Measurements from ENCODE around the gene GHITM.

GHITM gene

DNA sequence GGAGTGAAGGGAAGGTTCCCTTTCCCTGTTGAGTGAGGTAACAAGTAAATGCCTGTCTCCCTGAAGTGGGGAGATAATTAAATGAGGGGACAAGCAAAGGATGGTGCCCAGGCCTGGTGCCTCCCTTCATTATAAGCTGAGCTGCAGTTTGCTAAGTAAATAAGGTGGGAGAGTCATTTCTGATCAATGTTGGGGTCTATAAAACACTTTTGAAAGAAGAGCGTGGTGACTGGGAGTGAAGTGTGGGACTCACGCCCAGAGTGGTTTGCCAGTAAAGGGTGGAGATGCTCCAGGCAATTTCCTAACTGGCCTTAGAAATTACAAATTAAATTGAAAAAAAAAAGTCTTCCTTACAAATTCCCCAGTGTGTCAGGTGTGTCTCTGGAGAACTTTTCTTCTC lies 24.7 kb downstream of the GHITM start:
- no peak for TF ChIP-seq SIN3A (IDR thresholded peaks at IDR 0.05; ENCODE audit: borderline replicate concordance, insufficient read depth, low read length)
- TF ChIP-seq, protein P1, sequence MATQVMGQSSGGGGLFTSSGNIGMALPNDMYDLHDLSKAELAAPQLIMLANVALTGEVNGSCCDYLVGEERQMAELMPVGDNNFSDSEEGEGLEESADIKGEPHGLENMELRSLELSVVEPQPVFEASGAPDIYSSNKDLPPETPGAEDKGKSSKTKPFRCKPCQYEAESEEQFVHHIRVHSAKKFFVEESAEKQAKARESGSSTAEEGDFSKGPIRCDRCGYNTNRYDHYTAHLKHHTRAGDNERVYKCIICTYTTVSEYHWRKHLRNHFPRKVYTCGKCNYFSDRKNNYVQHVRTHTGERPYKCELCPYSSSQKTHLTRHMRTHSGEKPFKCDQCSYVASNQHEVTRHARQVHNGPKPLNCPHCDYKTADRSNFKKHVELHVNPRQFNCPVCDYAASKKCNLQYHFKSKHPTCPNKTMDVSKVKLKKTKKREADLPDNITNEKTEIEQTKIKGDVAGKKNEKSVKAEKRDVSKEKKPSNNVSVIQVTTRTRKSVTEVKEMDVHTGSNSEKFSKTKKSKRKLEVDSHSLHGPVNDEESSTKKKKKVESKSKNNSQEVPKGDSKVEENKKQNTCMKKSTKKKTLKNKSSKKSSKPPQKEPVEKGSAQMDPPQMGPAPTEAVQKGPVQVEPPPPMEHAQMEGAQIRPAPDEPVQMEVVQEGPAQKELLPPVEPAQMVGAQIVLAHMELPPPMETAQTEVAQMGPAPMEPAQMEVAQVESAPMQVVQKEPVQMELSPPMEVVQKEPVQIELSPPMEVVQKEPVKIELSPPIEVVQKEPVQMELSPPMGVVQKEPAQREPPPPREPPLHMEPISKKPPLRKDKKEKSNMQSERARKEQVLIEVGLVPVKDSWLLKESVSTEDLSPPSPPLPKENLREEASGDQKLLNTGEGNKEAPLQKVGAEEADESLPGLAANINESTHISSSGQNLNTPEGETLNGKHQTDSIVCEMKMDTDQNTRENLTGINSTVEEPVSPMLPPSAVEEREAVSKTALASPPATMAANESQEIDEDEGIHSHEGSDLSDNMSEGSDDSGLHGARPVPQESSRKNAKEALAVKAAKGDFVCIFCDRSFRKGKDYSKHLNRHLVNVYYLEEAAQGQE (IDR thresholded peaks at IDR 0.05; ENCODE audit: insufficient read depth in 1 of 2, low read depth in 2 of 2, low read length in 2 of 2) = no peak
- TF ChIP-seq POLR2AphosphoS5 (IDR thresholded peaks at IDR 0.05; ENCODE audit: low read depth, low read length) = no peak
- TF ChIP-seq FOXP2 (optimal IDR thresholded peaks at IDR 0.05; ENCODE audit: borderline replicate concordance, extremely low read depth, extremely low read length, insufficient read depth) = no peak
- no peak for TF ChIP-seq TAF1 (IDR thresholded peaks at IDR 0.05; ENCODE audit: borderline replicate concordance, insufficient read depth, low read length)

GRCh38 chr10:84164442-84164841 lies 25.1 kb downstream of the GHITM start:
- no peak for TF ChIP-seq POLR2AphosphoS5 (IDR thresholded peaks at IDR 0.05; ENCODE audit: low read depth, low read length)
- TF ChIP-seq TAF1 (IDR thresholded peaks at IDR 0.05; ENCODE audit: borderline replicate concordance, insufficient read depth, low read length) = no peak
- no peak for TF ChIP-seq FOXP2 (optimal IDR thresholded peaks at IDR 0.05; ENCODE audit: borderline replicate concordance, extremely low read depth, extremely low read length, insufficient read depth)
- TF ChIP-seq, protein P1 (IDR thresholded peaks at IDR 0.05; ENCODE audit: insufficient read depth in 1 of 2, low read depth in 2 of 2, low read length in 2 of 2) = no peak
- TF ChIP-seq SIN3A (IDR thresholded peaks at IDR 0.05; ENCODE audit: borderline replicate concordance, insufficient read depth, low read length) = no peak

DNA sequence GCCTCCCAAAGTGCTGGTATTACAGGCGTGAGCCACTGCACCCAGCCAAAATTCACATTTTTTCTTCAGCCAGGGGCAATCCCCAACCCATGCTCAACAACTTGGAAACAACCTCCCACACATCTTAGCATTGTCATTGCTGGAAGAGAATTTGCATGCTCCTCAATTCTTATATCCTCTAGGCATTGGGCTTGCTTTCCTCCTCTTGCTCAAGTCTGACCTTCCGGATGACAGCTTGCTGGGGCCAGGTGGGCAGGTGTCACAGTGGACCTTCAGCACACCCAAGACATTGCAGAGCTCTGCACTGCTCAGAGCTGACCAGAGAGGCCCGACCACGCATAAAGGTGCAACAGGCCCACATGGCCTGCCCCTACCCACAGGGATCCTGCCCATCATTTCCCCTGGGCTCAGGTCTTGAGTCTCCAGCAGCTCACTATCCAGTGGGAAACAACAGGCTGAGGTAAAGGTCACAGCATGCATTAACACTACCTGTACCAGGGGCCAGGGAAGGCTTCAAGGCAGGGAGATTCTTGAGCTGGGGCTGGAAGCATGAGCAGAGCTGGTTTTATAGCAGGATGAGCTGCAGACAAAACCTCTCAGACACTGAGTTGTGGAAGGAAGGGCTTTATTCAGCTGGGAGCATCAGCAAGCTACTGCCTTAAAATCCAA lies 27.4 kb downstream of the GHITM start:
- TF ChIP-seq, protein P1 (IDR thresholded peaks at IDR 0.05; ENCODE audit: insufficient read depth in 1 of 2, low read depth in 2 of 2, low read length in 2 of 2) = no peak
- TF ChIP-seq POLR2AphosphoS5 (IDR thresholded peaks at IDR 0.05; ENCODE audit: low read depth, low read length) = no peak
- TF ChIP-seq TAF1 (IDR thresholded peaks at IDR 0.05; ENCODE audit: borderline replicate concordance, insufficient read depth, low read length) = no peak
- no peak for TF ChIP-seq SIN3A (IDR thresholded peaks at IDR 0.05; ENCODE audit: borderline replicate concordance, insufficient read depth, low read length)
- no peak for TF ChIP-seq FOXP2 (optimal IDR thresholded peaks at IDR 0.05; ENCODE audit: borderline replicate concordance, extremely low read depth, extremely low read length, insufficient read depth)

DNA sequence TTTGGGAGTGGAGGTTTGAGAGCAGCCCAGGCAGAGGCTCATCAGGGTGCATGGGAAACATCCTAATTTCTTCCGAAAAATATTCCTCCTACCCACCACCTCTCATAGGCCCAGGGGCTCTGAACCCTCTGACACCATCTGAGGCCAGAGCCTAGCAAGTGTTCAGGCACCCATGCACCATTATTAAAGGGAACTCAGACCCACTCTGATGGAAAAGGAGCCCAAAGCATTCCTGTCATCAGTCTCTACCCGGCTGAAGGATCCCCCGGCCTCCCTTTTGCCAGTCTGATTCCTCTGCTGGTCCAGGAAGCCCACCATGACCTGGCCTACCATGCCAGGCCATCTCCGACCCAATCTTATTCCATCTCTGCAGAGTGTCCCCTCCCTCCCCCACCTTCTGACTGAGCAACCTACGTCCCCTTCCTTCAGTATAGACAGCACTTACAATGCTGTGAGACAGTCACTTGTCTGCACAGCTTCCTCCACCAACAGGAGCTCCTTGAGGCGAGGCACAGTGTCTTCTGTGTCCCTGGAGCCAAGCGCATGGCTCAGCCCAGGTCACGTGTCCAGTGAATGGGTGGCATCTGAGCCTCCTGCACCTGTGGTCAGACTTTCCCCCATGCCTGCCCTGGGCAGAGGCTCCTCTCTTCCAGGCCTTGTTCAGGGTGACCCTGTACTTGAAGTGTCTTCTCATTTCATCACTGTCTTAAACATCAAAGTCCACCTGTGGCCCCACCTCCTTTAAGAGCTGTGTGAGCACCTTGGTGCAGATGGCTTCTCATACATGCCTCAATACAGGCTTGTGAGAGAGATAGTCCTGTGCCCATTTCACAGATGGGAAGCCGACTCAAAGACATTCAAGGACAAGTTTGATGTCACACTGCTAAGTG lies 33.4 kb downstream of the GHITM start:
- TF ChIP-seq, protein P1 (IDR thresholded peaks at IDR 0.05; ENCODE audit: insufficient read depth in 1 of 2, low read depth in 2 of 2, low read length in 2 of 2) = no peak
- TF ChIP-seq POLR2AphosphoS5 (IDR thresholded peaks at IDR 0.05; ENCODE audit: low read depth, low read length) (no peak), SIN3A (IDR thresholded peaks at IDR 0.05; ENCODE audit: borderline replicate concordance, insufficient read depth, low read length) (no peak), TAF1 (IDR thresholded peaks at IDR 0.05; ENCODE audit: borderline replicate concordance, insufficient read depth, low read length) (no peak), FOXP2 (optimal IDR thresholded peaks at IDR 0.05; ENCODE audit: borderline replicate concordance, extremely low read depth, extremely low read length, insufficient read depth) (no peak)

All from PFSK-1 (cell line).